ENCODE measurements around the gene GRK6. TPM values are rescaled to one million over a fixed set of nuclear protein-coding genes. Genes with fewer than 3 reads are reported as not detected.
"Not testable (repeated sequence)": the region's sequence is repeated elsewhere in the genome, so short reads cannot be mapped to it uniquely, and the experiment has no call there.

The GRK6 gene
- polyA plus RNA-seq, 1 experiment = 37.7 TPM

DNA sequence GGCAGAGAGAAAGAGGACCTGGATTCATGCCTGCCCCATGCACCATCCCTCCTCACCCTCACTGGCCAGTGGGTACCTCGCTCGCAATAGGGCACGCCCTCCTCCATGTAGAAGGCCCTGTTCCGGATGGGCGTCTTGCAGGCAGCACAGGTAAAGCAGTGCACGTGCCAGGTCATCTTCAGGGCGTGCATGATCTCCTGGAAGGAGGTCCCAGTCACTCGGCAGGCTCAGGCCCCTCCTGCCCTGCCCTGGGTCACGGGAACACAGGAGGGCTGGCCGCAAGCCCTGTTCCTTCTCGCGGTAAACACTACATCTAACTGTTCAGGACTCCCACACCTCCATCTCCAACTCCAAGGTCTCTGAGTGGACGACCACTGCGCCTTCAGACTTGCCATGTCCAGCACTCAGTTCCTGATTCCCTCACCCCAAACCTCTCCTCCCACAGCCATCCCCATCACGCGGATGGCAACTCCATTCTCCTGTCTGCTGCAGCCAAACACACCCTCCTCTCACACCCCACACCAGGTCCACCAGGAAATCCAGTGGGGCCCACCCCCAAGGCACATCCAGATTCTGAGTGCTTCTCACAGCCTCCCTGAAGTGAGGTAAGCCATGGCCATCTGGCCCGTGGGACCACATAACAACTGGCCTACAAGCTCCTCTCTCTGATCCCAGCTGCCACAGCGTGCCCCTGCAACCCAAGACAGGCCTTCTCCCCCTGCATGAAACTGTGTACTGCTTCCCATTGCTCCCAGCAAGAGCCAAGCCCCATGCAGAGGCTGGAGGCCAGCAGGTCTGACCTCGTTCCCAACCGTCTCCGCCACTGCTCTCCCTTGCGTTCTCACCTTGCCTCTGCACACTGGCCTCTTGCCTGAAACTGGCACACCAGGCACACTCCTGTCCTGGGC, 57.8 kb downstream of the GRK6 start:
- CTCF ChIA-PET = interaction anchor here (1.6 to 4.0 kb wide), 2 partner anchors 11 to 17 kb away, joined by 4 to 21 read pairs; no protein-coding TSS in a partner anchor
- TF ChIP-seq, protein P1, sequence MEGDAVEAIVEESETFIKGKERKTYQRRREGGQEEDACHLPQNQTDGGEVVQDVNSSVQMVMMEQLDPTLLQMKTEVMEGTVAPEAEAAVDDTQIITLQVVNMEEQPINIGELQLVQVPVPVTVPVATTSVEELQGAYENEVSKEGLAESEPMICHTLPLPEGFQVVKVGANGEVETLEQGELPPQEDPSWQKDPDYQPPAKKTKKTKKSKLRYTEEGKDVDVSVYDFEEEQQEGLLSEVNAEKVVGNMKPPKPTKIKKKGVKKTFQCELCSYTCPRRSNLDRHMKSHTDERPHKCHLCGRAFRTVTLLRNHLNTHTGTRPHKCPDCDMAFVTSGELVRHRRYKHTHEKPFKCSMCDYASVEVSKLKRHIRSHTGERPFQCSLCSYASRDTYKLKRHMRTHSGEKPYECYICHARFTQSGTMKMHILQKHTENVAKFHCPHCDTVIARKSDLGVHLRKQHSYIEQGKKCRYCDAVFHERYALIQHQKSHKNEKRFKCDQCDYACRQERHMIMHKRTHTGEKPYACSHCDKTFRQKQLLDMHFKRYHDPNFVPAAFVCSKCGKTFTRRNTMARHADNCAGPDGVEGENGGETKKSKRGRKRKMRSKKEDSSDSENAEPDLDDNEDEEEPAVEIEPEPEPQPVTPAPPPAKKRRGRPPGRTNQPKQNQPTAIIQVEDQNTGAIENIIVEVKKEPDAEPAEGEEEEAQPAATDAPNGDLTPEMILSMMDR (IDR thresholded peaks at IDR 0.05; ENCODE audit: insufficient read depth, low read depth, low read length) = no peak
- POLR2A ChIA-PET = interaction anchor here (0.6 kb wide), 1 partner anchor 23 kb away, joined by 3 read pairs; no protein-coding TSS in a partner anchor

DNA sequence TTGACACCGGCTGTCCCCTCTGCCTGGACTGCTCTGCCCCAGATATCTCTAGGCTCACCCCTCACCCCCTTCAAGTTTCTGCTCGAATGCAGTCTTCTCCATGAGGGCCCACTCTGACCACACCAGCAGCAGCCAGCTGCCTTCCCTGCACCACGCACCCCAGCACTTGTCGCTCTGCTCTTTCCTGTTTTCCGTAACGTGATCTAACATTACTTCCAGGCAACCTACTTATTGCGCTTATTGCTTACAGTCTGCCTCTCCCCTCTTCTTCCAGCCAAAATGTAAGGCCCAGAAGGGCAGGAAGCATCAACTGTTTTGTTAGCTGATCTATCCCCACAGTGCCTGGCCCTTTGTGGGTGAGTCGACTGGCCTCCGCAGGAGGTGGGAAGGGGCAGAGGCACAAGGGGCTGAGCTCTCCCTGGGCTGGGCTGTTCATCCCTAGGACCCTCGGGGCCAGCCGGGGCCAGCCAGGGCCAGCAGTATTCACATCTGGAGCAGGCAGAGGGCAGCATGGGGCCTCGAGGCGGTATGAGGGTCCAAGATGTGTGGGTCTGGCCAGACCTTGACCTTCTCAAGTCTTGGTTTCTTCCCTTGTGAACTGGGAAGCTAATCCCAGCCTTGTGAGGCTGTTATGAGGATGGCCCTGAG, 58.5 kb downstream of the GRK6 start:
- H3K36me3 ChIP-seq (ENCODE audit: control insufficient read depth, insufficient read depth, low read length) = peaks cover 69% of the 10 kb centered on the region
- TF ChIP-seq, protein P1 (IDR thresholded peaks at IDR 0.05; ENCODE audit: insufficient read depth, low read depth, low read length) = no peak
- no peaks in the 10 kb centered on the region for H3K27me3 ChIP-seq (ENCODE audit: control insufficient read depth, insufficient read depth, low read length)
- no peak for DNase-seq (ENCODE audit: low read depth)
- ChIA-PET POLR2A (no interaction called here), CTCF (interaction anchor here (1.6 to 4.0 kb wide), 3 partner anchors 10 to 17 kb away, joined by 4 to 21 read pairs (median 7); no protein-coding TSS in a partner anchor)
- H3K4me3 ChIP-seq (ENCODE audit: low read depth, low read length) = no peak overlapping the region

More for the DNA sequence above, 57.8 kb downstream of the GRK6 start:
- DNase-seq (ENCODE audit: low read depth) = no peak
- H3K36me3 ChIP-seq (ENCODE audit: control insufficient read depth, insufficient read depth, low read length) = peaks cover 61% of the 10 kb centered on the region
- no peak overlapping the region for H3K4me3 ChIP-seq (ENCODE audit: low read depth, low read length)
- H3K27me3 ChIP-seq (ENCODE audit: control insufficient read depth, insufficient read depth, low read length) = no peaks in the 10 kb centered on the region

DNA sequence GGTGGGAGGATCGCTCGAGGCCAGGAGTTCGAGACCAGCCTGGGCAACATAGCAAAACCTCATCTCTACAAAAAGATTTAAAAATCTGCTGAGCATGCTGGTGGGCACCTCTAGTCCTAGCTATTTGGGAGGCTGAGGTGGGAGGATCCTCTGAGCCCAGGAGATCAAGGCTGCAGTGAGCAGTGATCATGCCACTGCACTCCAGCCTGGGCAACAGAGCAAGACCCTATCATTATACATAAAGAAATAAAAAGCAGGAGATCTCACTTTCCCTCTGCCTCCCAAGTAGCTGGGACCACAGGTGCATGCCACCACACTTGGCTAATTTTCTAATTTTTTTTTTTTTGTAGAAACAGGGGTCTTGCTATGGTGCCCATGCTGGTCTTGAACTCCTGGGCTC, 59.3 kb downstream of the GRK6 start:
- ChIA-PET CTCF (interaction anchor here (1.6 to 4.0 kb wide), 3 partner anchors 9 to 16 kb away, joined by 4 to 21 read pairs (median 7); no protein-coding TSS in a partner anchor), POLR2A (interaction anchor here (0.7 kb wide), 1 partner anchor 9 kb away, joined by 3 read pairs; no protein-coding TSS in a partner anchor)
- not testable (repeated sequence) for H3K4me3 ChIP-seq (ENCODE audit: low read depth, low read length); H3K27me3 ChIP-seq (ENCODE audit: control insufficient read depth, insufficient read depth, low read length); DNase-seq (ENCODE audit: low read depth)
- H3K36me3 ChIP-seq (ENCODE audit: control insufficient read depth, insufficient read depth, low read length) = peaks cover 75% of the 10 kb centered on the region

DNA sequence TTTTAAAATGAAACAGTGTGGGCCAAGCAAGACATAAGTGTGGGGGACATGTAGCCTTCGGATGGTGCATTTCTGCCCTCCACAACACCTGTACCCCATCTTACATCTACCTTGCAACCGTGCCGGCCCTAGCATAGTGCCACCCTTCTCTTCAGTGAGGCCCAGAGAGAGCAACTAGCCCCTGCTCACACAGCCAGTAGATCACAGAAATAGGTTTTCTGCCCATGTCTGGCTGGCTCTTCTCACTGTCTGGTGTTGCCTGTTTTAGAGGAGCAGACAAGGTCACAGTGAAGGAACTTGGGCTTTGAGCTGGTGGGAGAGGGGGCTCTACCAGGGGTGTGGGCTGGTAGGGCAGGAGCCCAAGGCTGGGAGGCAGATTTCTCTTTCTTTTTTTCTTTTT, 59.8 kb downstream of the GRK6 start:
- Histone ChIP-seq H3K4me3 (ENCODE audit: low read depth, low read length) (no peak overlapping the region), H3K27me3 (ENCODE audit: control insufficient read depth, insufficient read depth, low read length) (no peaks in the 10 kb centered on the region), H3K36me3 (ENCODE audit: control insufficient read depth, insufficient read depth, low read length) (peaks cover 79% of the 10 kb centered on the region)
- POLR2A ChIA-PET = interaction anchor here (0.7 kb wide), 1 partner anchor 9 kb away, joined by 3 read pairs; no protein-coding TSS in a partner anchor
- TF ChIP-seq, protein P1 (IDR thresholded peaks at IDR 0.05; ENCODE audit: insufficient read depth, low read depth, low read length) = no peak
- CTCF ChIA-PET = interaction anchor here (1.6 to 4.0 kb wide), 3 partner anchors 9 to 15 kb away, joined by 4 to 21 read pairs (median 7); no protein-coding TSS in a partner anchor
- no peak for DNase-seq (ENCODE audit: low read depth)

DNA sequence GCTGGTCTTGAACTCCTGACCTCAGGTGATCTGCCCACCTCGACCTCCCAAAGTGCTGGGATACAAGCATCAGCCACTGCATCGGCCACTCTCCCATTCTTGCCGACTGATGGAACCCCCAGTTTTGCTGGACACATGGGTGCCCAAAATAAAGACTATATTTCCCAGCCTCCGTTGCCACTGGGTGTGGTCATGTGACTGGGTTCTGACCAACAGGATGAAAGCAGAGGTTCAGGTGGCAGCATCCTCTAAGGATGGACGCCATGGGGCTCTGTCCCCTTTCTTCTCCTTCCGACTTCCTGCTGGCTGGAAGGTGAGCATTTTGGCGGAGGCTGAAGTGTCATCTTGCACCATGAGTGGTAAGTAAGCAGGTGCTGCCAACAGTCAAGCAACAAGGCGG, 60.7 kb downstream of the GRK6 start:
- Histone ChIP-seq H3K27me3 (ENCODE audit: control insufficient read depth, insufficient read depth, low read length) (no peaks in the 10 kb centered on the region), H3K4me3 (ENCODE audit: low read depth, low read length) (no peak overlapping the region), H3K36me3 (ENCODE audit: control insufficient read depth, insufficient read depth, low read length) (peaks cover 80% of the 10 kb centered on the region)
- TF ChIP-seq, protein P1 (IDR thresholded peaks at IDR 0.05; ENCODE audit: insufficient read depth, low read depth, low read length) = no peak
- ChIA-PET CTCF (interaction anchor here (3.4 to 4.0 kb wide), 2 partner anchors 8 to 13 kb away, joined by 16 to 21 read pairs; no protein-coding TSS in a partner anchor), POLR2A (no interaction called here)
- DNase-seq (ENCODE audit: low read depth) = no peak

Measured in BJ (cell line).